GM18951 (cell line): ENCODE data around the gene CFL2.
"Not testable (repeated sequence)": the region's sequence is repeated elsewhere in the genome, so short reads cannot be mapped to it uniquely, and the experiment has no call there.

Source experiments
- POLR2A ChIP-seq: IDR thresholded peaks from 4 replicates; pipeline ENCODE4 v1.6.1; 2011; ENCODE audit warnings: mild to moderate bottlenecking; ENCODE audit not compliant: insufficient read length, insufficient read depth; ENCODE audit errors: extremely low read depth
- in situ Hi-C: fragments of 300-500 bp; cut with MboI; formaldehyde crosslinking; loops from one replicate; pipeline ENCODE4 v1.12.0; 2022; ENCODE audit warnings: low sequenced_read_pairs, mixed read lengths, inconsistent platforms; ENCODE audit not compliant: unreplicated experiment

CFL2 gene

GRCh38 chr14:34714320-34715126, at the start of gene CFL2:
Gene CFL2 (minus strand): TSS chr14:34714593. CDS start chr14:34714540, 53 bp downstream.
- TF ChIP-seq POLR2A, result peak; percentile 73
- in situ Hi-C loops, result loop anchor here (5.0 kb wide), 1 partner anchor 42 kb away; no protein-coding TSS in a partner anchor

GRCh38 chr14:34755215-34755614, 40.8 kb upstream of the CFL2 start:
- in situ Hi-C loops, result no loop called here
- no peak for TF ChIP-seq POLR2A

GRCh38 chr14:34754687-34755086, 40.3 kb upstream of the CFL2 start:
- no peak for TF ChIP-seq POLR2A
- in situ Hi-C loops, result no loop called here

- in situ Hi-C loops, result no loop called here
Measured at GRCh38 chr14:34750670-34751069, 36.3 kb upstream of the CFL2 start.

GRCh38 chr14:34750233-34750632, 35.8 kb upstream of the CFL2 start:
- in situ Hi-C loops, result no loop called here

More at GRCh38 chr14:34750670-34751069, 36.3 kb upstream of the CFL2 start:
- no peak for TF ChIP-seq POLR2A

GRCh38 chr14:34749408-34749807, 35.0 kb upstream of the CFL2 start:
- in situ Hi-C loops, result no loop called here
- TF ChIP-seq POLR2A, result no peak

More at GRCh38 chr14:34750233-34750632, 35.8 kb upstream of the CFL2 start:
- TF ChIP-seq POLR2A, result no peak

GRCh38 chr14:34742270-34743115, 28.1 kb upstream of the CFL2 start:
- no peak for TF ChIP-seq POLR2A
- in situ Hi-C loops, result no loop called here

- TF ChIP-seq POLR2A, result no peak
- in situ Hi-C loops, result no loop called here
Measured at GRCh38 chr14:34741840-34742239, 27.4 kb upstream of the CFL2 start.

GRCh38 chr14:34740139-34740538, 25.7 kb upstream of the CFL2 start:
- in situ Hi-C loops, result not testable (repeated sequence)

GRCh38 chr14:34737079-34737478, 22.7 kb upstream of the CFL2 start:
- in situ Hi-C loops, result not testable (repeated sequence)

GRCh38 chr14:34733245-34733644, 18.9 kb upstream of the CFL2 start:
- no peak for TF ChIP-seq POLR2A
- in situ Hi-C loops, result no loop called here

- TF ChIP-seq POLR2A, result no peak
- in situ Hi-C loops, result no loop called here
Measured at GRCh38 chr14:34732802-34733201, 18.4 kb upstream of the CFL2 start.

GRCh38 chr14:34723867-34724266, 9.5 kb upstream of the CFL2 start:
- TF ChIP-seq POLR2A, result no peak
- in situ Hi-C loops, result no loop called here

GRCh38 chr14:34722723-34723545, 8.5 kb upstream of the CFL2 start:
- no peak for TF ChIP-seq POLR2A
- in situ Hi-C loops, result no loop called here
